Mesendoderm (in vitro differentiated cells): ENCODE results near the gene ERVFRD-1.

Experiments used
- DNase-seq: peaks from one replicate; pipeline ENCODE4 v3.0.0; 2013
- H2AK5ac ChIP-seq: 2 replicates; pipeline ENCODE4 v1.6.1; 2013; ENCODE audit warnings: low read length, inconsistent platforms
- H2BK120ac ChIP-seq: 2 replicates; pipeline ENCODE4 v1.6.1; 2013; ENCODE audit warnings: low read depth, mild to moderate bottlenecking, low read length, moderate library complexity, mixed read lengths
- H2BK15ac ChIP-seq: replicated peaks from 2 replicates; pipeline ENCODE4 v1.6.1; 2013; ENCODE audit warnings: low read depth, mild to moderate bottlenecking, moderate library complexity
- H2BK5ac ChIP-seq: 2 replicates; pipeline ENCODE4 v1.6.1; 2013; ENCODE audit warnings: low read length, inconsistent platforms
- H3K18ac ChIP-seq: 2 replicates; pipeline ENCODE4 v1.6.1; 2013; ENCODE audit warnings: mild to moderate bottlenecking, low read length, mixed read lengths
- H3K23ac ChIP-seq: one replicate; pipeline ENCODE4 v1.6.1; 2013; ENCODE audit warnings: low read length
- H3K27ac ChIP-seq: 2 replicates; pipeline ENCODE4 v1.5.1; 2013; ENCODE audit warnings: low read depth, mild to moderate bottlenecking, inconsistent platforms, low read length, moderate library complexity
- H3K27me3 ChIP-seq: 2 replicates; pipeline ENCODE4 v1.6.1; 2013; ENCODE audit warnings: low read length, control low read depth, mild to moderate bottlenecking, inconsistent platforms; ENCODE audit not compliant: insufficient read depth, poor library complexity
- H3K36me3 ChIP-seq: 2 replicates; pipeline ENCODE4 v1.6.1; 2013; ENCODE audit warnings: low read length, inconsistent platforms; ENCODE audit not compliant: control insufficient read depth, insufficient read depth
- H3K4ac ChIP-seq: one replicate; pipeline ENCODE4 v1.6.1; 2013; ENCODE audit warnings: low read depth, mild to moderate bottlenecking, low read length, moderate library complexity
- H3K4me1 ChIP-seq: 2 replicates; pipeline ENCODE4 v1.6.1; 2013; ENCODE audit warnings: low read depth, low read length, inconsistent platforms; ENCODE audit not compliant: control insufficient read depth
- H3K4me2 ChIP-seq: 2 replicates; pipeline ENCODE4 v1.6.1; 2013; ENCODE audit warnings: low read length
- H3K4me3 ChIP-seq: 2 replicates; pipeline ENCODE4 v1.5.1; 2013; ENCODE audit warnings: mild to moderate bottlenecking, low read length
- H3K56ac ChIP-seq: one replicate; pipeline ENCODE4 v1.6.1; 2013; ENCODE audit warnings: low read length
- H3K79me1 ChIP-seq: 2 replicates; pipeline ENCODE4 v1.6.1; 2013; ENCODE audit warnings: low read length, inconsistent platforms
- H3K79me2 ChIP-seq: 2 replicates; pipeline ENCODE4 v1.6.1; 2013; ENCODE audit warnings: mild to moderate bottlenecking, low read length; ENCODE audit not compliant: control insufficient read depth, insufficient read depth
- H3K9ac ChIP-seq: 2 replicates; pipeline ENCODE4 v1.6.1; 2013; ENCODE audit warnings: low read length, inconsistent platforms
- H4K5ac ChIP-seq: one replicate; pipeline ENCODE4 v1.6.1; 2013; ENCODE audit warnings: low read length
- H4K8ac ChIP-seq: one replicate; pipeline ENCODE4 v1.6.1; 2013; ENCODE audit warnings: low read depth, mild to moderate bottlenecking, control low read depth, low read length, moderate library complexity
- WGBS: extraction: QIAGEN DNeasy Blood & Tissue Kit; methylation state at CpG from one replicate; pipeline ENCODE4 v1.1.7; 2013; ENCODE audit warnings: low lambda C conversion rate, missing lambda C conversion rate; ENCODE audit not compliant: insufficient coverage; ENCODE audit errors: extremely low coverage; 5-methylcytosine and 5-hydroxymethylcytosine counted together

Gene ERVFRD-1

GRCh38 chr6:11083956-11084355 lies 27.6 kb downstream of the ERVFRD-1 start:
- Histone ChIP-seq H3K56ac (no peak overlapping the region), H3K36me3 (no peaks in the 10 kb centered on the region), H3K4me3 (no peak overlapping the region), H4K8ac (no peak overlapping the region), H2BK15ac (no peak overlapping the region), H3K4ac (no peak overlapping the region), H2AK5ac (no peak overlapping the region), H3K27me3 (no peaks in the 10 kb centered on the region), H3K4me2 (no peak overlapping the region), H3K18ac (no peak overlapping the region), H3K23ac (no peak overlapping the region), H4K5ac (no peak overlapping the region), H3K9ac (no peak overlapping the region), H2BK5ac (no peak overlapping the region), H3K4me1 (no peaks in the 10 kb centered on the region), H3K27ac (no peak overlapping the region), H2BK120ac (no peak overlapping the region), H3K79me1 (no peaks in the 10 kb centered on the region), H3K79me2 (no peaks in the 10 kb centered on the region)
- no peak for DNase-seq
- WGBS, result no CpG with 5 or more reads among the region's 5 CpGs

- Histone ChIP-seq H2BK15ac (no peak overlapping the region), H3K4ac (no peak overlapping the region), H3K23ac (no peak overlapping the region), H3K27ac (no peak overlapping the region), H2AK5ac (no peak overlapping the region), H3K18ac (no peak overlapping the region), H3K79me2 (no peaks in the 10 kb centered on the region), H3K27me3 (no peaks in the 10 kb centered on the region), H3K4me2 (no peak overlapping the region), H4K5ac (no peak overlapping the region), H3K4me1 (no peaks in the 10 kb centered on the region), H3K36me3 (no peaks in the 10 kb centered on the region), H3K56ac (no peak overlapping the region), H4K8ac (no peak overlapping the region), H2BK5ac (no peak overlapping the region), H3K4me3 (no peak overlapping the region), H2BK120ac (no peak overlapping the region), H3K9ac (no peak overlapping the region), H3K79me1 (no peaks in the 10 kb centered on the region)
- WGBS, result no CpG with 5 or more reads among the region's 4 CpGs
- DNase-seq, result no peak
Measured at GRCh38 chr6:11083491-11083890, 28.0 kb downstream of the ERVFRD-1 start.

GRCh38 chr6:11080296-11080695 lies 31.2 kb downstream of the ERVFRD-1 start:
- H3K23ac ChIP-seq, result no peak overlapping the region
- no peak overlapping the region for H2BK15ac ChIP-seq
- WGBS, result no CpG with 5 or more reads among the region's 3 CpGs
- H3K56ac ChIP-seq, result no peak overlapping the region
- no peak overlapping the region for H4K5ac ChIP-seq
- no peak overlapping the region for H3K18ac ChIP-seq
- H3K4me2 ChIP-seq, result no peak overlapping the region
- no peaks in the 10 kb centered on the region for H3K4me1 ChIP-seq
- H3K27me3 ChIP-seq, result no peaks in the 10 kb centered on the region
- H3K4ac ChIP-seq, result no peak overlapping the region
- H3K27ac ChIP-seq, result no peak overlapping the region
- H3K36me3 ChIP-seq, result no peaks in the 10 kb centered on the region
- no peaks in the 10 kb centered on the region for H3K79me2 ChIP-seq
- no peak for DNase-seq
- H2BK120ac ChIP-seq, result no peak overlapping the region
- H2BK5ac ChIP-seq, result no peak overlapping the region
- no peak overlapping the region for H2AK5ac ChIP-seq
- H4K8ac ChIP-seq, result peak overlapping the region; percentile 40
- no peak overlapping the region for H3K9ac ChIP-seq
- no peaks in the 10 kb centered on the region for H3K79me1 ChIP-seq
- H3K4me3 ChIP-seq, result no peak overlapping the region

DNA sequence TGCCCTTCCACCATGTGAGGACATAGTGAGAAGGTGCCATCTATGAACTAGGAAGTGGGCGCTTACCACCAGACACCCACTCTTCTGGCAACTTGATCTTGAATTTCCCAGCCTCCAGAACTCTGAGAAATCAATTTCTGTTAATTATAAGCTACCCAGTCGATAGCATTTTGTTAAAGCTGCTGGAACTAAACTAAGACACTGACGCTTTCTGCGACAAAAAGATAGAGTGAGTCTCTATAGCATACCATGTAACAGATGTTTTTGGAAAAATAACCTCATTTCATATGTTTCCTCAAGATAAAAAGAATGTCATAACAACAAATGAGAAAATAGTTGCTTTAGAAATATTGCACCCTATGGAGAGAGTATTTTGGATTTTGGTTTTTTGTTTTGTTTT lies 33.3 kb downstream of the ERVFRD-1 start:
- Histone ChIP-seq H2AK5ac (no peak overlapping the region), H3K27ac (no peak overlapping the region), H3K4me3 (no peak overlapping the region), H3K79me1 (no peaks in the 10 kb centered on the region), H3K9ac (no peak overlapping the region), H4K5ac (no peak overlapping the region), H3K4me1 (no peaks in the 10 kb centered on the region), H4K8ac (no peak overlapping the region), H3K79me2 (no peaks in the 10 kb centered on the region), H3K4ac (no peak overlapping the region), H2BK120ac (no peak overlapping the region), H3K4me2 (no peak overlapping the region), H2BK5ac (no peak overlapping the region), H3K27me3 (no peaks in the 10 kb centered on the region), H3K36me3 (no peaks in the 10 kb centered on the region), H3K23ac (no peak overlapping the region), H3K56ac (no peak overlapping the region), H2BK15ac (no peak overlapping the region), H3K18ac (no peak overlapping the region)
- no peak for DNase-seq
- WGBS, result no CpG with 5 or more reads among the region's 4 CpGs

GRCh38 chr6:11076540-11076939 lies 35.0 kb downstream of the ERVFRD-1 start:
- Histone ChIP-seq H3K27me3 (no peaks in the 10 kb centered on the region), H3K4ac (no peak overlapping the region), H3K4me2 (no peak overlapping the region), H3K23ac (no peak overlapping the region), H4K8ac (no peak overlapping the region), H2AK5ac (no peak overlapping the region), H3K4me3 (no peak overlapping the region), H2BK15ac (no peak overlapping the region), H2BK5ac (no peak overlapping the region), H3K79me2 (no peaks in the 10 kb centered on the region), H3K36me3 (no peaks in the 10 kb centered on the region), H3K18ac (no peak overlapping the region), H3K27ac (no peak overlapping the region), H2BK120ac (no peak overlapping the region), H3K4me1 (no peaks in the 10 kb centered on the region), H4K5ac (no peak overlapping the region), H3K9ac (no peak overlapping the region), H3K56ac (no peak overlapping the region), H3K79me1 (no peaks in the 10 kb centered on the region)
- no peak for DNase-seq
- no CpG with 5 or more reads among the region's 2 CpGs for WGBS

DNA sequence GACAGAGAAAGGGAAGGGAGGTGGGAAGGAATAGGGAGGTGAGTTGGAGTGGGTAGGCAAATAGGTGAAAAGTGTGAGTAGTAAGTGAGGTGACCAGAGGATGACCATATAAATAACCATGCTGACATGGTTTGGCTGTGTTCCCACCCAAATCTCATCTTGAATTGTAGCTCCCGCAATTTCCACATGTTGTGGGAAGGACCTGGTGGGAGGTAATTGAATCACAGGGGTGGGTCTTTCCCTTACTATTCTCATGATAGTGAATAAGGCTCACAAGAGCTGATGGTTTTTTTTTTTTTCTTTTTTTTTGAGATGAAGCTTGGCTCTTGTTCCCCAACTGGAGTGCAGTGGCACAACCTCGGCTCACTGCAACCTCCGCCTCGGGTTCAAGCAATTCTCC lies 39.4 kb downstream of the ERVFRD-1 start:
- H2AK5ac ChIP-seq, result no peak overlapping the region
- no peaks in the 10 kb centered on the region for H3K4me1 ChIP-seq
- H3K79me2 ChIP-seq, result no peaks in the 10 kb centered on the region
- H2BK120ac ChIP-seq, result no peak overlapping the region
- DNase-seq, result no peak
- no peak overlapping the region for H4K5ac ChIP-seq
- no peak overlapping the region for H3K27ac ChIP-seq
- no CpG with 5 or more reads among the region's 4 CpGs for whole genome bisulfite sequencing
- H3K79me1 ChIP-seq, result no peaks in the 10 kb centered on the region
- no peak overlapping the region for H2BK15ac ChIP-seq
- H3K18ac ChIP-seq, result no peak overlapping the region
- no peak overlapping the region for H4K8ac ChIP-seq
- no peaks in the 10 kb centered on the region for H3K27me3 ChIP-seq
- H3K9ac ChIP-seq, result no peak overlapping the region
- H3K4me3 ChIP-seq, result no peak overlapping the region
- no peak overlapping the region for H2BK5ac ChIP-seq
- H3K4me2 ChIP-seq, result no peak overlapping the region
- no peak overlapping the region for H3K4ac ChIP-seq
- H3K56ac ChIP-seq, result no peak overlapping the region
- H3K36me3 ChIP-seq, result no peaks in the 10 kb centered on the region
- H3K23ac ChIP-seq, result no peak overlapping the region
